ENCODE measurements around the gene KNTC1.
"Not testable (repeated sequence)": the region's sequence is repeated elsewhere in the genome, so short reads cannot be mapped to it uniquely, and the experiment has no call there.

Gene KNTC1

DNA sequence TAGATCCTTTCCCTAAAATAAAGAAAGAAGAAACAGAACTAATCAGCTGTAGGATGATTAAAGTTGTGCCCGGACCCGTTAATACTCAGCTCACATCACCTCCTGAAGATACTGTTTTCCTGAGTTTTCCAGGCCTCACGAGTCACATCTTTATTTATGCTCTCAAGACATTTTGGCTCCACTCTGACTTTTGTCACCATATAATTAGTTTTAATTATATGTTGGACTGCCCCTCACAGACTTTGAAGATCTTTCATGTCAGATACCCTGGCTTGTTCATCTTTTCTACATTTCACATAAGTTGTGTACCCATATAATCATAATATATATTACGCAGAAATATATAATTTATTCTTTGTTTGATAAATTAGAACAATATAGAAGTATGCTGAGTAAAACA, 88.7 kb downstream of the KNTC1 start:
- TF ChIP-seq POLR2AphosphoS5 (IDR thresholded peaks at IDR 0.05; ENCODE audit: low read depth, low read length) (no peak), SPI1 (IDR thresholded peaks at IDR 0.05; ENCODE audit: low read depth, low read length) (no peak), POU2F2 (IDR thresholded peaks at IDR 0.05; ENCODE audit: low read depth, low read length) (no peak), POLR2A (IDR thresholded peaks at IDR 0.05; ENCODE audit: low read depth, low read length) (no peak), TAF1 (IDR thresholded peaks at IDR 0.05; ENCODE audit: low read depth, low read length) (no peak)
- FAIRE-seq (no peak), DNase-seq (ENCODE audit: insufficient read length, low spot score) (no peak)

DNA sequence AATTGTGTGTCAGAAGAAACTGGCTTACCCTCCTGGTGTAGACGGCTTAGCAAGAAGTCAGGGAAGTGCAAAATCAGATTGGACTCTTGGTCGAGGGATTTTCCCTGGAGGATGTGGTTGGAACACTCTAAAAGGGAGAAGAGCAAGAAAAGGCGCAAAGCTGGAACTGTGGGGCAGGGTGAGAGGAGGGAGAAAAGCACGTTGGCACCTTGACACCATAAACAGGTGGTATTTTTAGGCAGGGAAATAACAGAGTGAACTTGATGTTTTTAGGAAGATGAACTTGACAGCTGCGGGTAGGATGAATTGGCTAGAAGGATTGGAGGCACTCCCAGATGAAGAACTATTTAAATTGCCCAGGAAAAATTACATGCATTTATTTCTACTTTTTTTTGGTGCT, 108.4 kb downstream of the KNTC1 start:
- no peak for TF ChIP-seq POLR2A (IDR thresholded peaks at IDR 0.05; ENCODE audit: low read depth, low read length)
- no peak for TF ChIP-seq POU2F2 (IDR thresholded peaks at IDR 0.05; ENCODE audit: low read depth, low read length)
- TF ChIP-seq POLR2AphosphoS5 (IDR thresholded peaks at IDR 0.05; ENCODE audit: low read depth, low read length): no peak
- TF ChIP-seq TAF1 (IDR thresholded peaks at IDR 0.05; ENCODE audit: low read depth, low read length): no peak
- TF ChIP-seq SPI1 (IDR thresholded peaks at IDR 0.05; ENCODE audit: low read depth, low read length): no peak
- no peak for TF ChIP-seq PAX5 (IDR thresholded peaks at IDR 0.05; ENCODE audit: insufficient read depth, low read length, severe bottlenecking)
- no peak for FAIRE-seq
- no peak for DNase-seq (ENCODE audit: insufficient read length, low spot score)

DNA sequence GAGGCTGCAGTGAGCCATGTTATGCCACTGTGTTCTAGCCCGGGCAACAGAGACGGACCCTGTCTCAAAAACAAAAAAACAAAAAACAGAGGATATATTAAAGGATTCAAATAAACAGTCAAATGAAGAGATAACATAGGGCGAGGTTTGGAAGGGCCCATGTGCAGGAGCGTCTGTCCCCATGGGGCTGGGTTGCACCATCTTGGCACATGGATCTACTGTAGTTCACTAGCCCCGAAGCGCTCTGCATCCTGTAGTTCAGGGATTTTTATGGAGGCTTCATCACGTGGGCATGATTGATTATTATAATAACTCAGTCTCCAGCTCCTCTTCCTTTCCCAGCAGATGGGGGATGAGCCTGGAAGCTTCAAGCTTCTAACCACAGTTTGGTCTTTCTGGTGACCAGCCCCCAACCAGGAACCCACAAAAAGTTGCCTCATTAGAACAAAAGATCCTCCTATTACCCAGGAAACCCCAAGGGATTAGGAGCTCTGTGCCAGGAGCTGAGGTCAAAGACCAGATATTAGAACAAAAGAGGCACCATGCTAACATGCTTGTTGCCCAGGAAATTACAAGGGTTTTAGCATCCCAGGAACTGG, 116.3 kb downstream of the KNTC1 start:
- TF ChIP-seq SPI1 (IDR thresholded peaks at IDR 0.05; ENCODE audit: low read depth, low read length) (no peak), TAF1 (IDR thresholded peaks at IDR 0.05; ENCODE audit: low read depth, low read length) (no peak), POU2F2 (IDR thresholded peaks at IDR 0.05; ENCODE audit: low read depth, low read length) (no peak), POLR2A (IDR thresholded peaks at IDR 0.05; ENCODE audit: low read depth, low read length) (no peak), PAX5 (IDR thresholded peaks at IDR 0.05; ENCODE audit: insufficient read depth, low read length, severe bottlenecking) (no peak), POLR2AphosphoS5 (IDR thresholded peaks at IDR 0.05; ENCODE audit: low read depth, low read length) (no peak)
- FAIRE-seq (no peak), DNase-seq (ENCODE audit: insufficient read length, low spot score) (no peak)

DNA sequence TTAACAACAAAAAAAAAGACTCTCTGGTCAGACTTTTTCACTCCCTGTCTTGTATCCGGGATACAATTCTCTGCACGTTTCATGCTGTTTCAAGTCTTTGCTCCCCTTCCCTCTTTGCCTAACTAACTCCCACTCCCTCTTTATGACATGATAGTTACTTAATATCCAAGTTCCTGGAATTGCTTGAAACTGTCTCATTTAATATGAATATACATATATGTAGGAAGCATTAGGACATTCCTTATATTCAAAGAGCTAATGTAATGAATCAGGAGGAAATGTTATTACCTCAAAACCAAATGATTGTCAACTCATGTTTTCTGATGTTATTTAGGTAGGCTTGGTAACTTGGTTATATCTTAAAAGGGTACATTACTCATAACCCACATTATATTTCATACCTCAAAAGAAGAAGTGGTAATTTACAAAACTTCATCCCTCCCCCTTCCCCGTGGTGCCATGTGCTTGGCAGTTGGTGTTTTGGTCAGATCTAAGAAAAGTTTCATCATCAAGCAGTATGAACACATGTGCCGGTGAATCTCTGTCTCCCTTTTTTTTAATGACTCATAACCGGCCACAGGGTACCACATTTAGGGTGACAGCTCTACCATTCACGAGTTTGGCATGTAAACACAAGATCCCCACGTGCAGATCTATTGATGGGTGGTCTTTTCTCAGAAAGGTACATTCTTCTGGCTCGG, 119.6 kb downstream of the KNTC1 start:
- DNase-seq (ENCODE audit: insufficient read length, low spot score) (no peak), FAIRE-seq (peak; percentile 84)
- TF ChIP-seq POLR2A (IDR thresholded peaks at IDR 0.05; ENCODE audit: low read depth, low read length): no peak
- no peak for TF ChIP-seq POLR2AphosphoS5 (IDR thresholded peaks at IDR 0.05; ENCODE audit: low read depth, low read length)
- TF ChIP-seq TAF1 (IDR thresholded peaks at IDR 0.05; ENCODE audit: low read depth, low read length): no peak
- peak; percentile 95 for TF ChIP-seq SPI1 (IDR thresholded peaks at IDR 0.05; ENCODE audit: low read depth, low read length)
- 0 out of 2 replicates have a peak, but pooled peaks have one; percentile 45 for TF ChIP-seq POU2F2 (IDR thresholded peaks at IDR 0.05; ENCODE audit: low read depth, low read length)
- TF ChIP-seq PAX5 (IDR thresholded peaks at IDR 0.05; ENCODE audit: insufficient read depth, low read length, severe bottlenecking): no peak

DNA sequence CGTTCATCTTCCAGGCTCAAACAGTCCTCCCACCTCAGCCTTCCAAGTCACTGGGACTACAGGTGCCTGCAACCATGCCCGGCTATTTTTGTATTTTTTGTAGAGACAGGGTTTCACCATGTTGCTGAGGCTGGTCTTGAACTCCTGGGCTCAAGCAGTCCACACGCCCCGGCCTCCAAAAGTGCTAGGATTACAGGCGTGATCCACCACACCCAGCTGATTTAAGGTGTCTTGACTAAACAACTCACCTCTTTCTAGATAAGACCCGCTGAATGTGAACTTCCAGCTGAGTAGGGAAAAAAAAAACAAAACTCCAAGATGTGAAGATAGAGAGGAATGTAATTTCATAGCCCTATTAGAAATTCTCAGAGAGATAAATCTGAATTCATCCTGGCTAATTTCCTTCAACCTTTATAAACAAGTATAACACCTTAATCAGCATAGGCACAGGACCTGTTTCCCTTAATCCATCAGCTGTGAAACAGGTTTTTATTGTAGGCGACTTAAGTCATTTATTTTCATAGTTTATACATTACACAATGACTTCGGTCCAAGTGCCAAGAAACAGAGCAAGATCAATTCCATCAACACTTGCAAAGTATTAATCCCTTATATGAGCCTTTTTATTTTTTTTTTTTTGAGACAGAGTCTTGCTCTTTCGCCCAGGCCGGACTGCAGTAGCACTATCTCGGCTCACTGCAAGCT, 124.6 kb downstream of the KNTC1 start:
- FAIRE-seq (no peak), DNase-seq (ENCODE audit: insufficient read length, low spot score) (no peak)
- TF ChIP-seq SPI1 (IDR thresholded peaks at IDR 0.05; ENCODE audit: low read depth, low read length): no peak

DNA sequence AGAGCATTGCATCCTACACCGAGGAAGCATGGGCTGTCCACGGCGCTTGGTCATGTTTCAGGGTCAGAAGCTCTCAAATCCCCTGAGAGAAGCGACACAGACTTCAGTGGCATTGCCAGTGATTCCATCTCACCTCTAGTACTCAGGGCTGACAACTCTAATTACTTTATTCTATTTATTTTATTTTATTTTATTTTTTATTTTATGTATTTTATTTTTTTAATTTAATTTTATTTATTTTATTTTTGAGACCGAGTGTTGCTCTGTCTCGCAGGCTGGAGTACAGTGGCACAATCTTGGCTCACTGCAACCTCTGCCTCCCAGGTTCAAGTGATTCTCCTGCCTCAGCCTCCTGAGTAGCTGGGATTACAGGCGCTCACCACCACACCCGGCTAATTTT, 126.2 kb downstream of the KNTC1 start:
- not testable (repeated sequence) for DNase-seq (ENCODE audit: insufficient read length, low spot score); FAIRE-seq

DNA sequence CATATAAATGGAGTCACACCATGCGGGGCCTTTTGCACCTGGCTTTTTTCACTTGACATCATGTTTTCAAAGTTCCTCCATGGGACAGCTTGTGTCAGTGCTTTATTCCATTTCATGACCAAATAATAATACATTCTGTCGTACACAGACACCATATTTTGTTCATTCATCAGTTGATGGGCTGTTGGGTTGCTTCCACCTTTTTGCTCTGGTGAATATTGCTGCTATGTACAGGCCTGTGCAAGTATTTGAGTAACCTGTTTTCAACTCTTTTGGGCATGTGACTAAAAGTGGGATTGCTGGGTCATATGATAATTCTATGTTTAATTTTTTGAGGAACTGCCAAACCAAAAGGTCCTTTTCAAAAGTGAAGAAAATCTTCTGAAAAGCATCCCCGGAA, 129.2 kb downstream of the KNTC1 start:
- no peak for FAIRE-seq
- DNase-seq (ENCODE audit: insufficient read length, low spot score): no peak
- TF ChIP-seq PAX5 (IDR thresholded peaks at IDR 0.05; ENCODE audit: insufficient read depth, low read length, severe bottlenecking) (no peak), TAF1 (IDR thresholded peaks at IDR 0.05; ENCODE audit: low read depth, low read length) (no peak), SPI1 (IDR thresholded peaks at IDR 0.05; ENCODE audit: low read depth, low read length) (no peak), POLR2AphosphoS5 (IDR thresholded peaks at IDR 0.05; ENCODE audit: low read depth, low read length) (no peak), POU2F2 (IDR thresholded peaks at IDR 0.05; ENCODE audit: low read depth, low read length) (no peak), POLR2A (IDR thresholded peaks at IDR 0.05; ENCODE audit: low read depth, low read length) (no peak)

DNA sequence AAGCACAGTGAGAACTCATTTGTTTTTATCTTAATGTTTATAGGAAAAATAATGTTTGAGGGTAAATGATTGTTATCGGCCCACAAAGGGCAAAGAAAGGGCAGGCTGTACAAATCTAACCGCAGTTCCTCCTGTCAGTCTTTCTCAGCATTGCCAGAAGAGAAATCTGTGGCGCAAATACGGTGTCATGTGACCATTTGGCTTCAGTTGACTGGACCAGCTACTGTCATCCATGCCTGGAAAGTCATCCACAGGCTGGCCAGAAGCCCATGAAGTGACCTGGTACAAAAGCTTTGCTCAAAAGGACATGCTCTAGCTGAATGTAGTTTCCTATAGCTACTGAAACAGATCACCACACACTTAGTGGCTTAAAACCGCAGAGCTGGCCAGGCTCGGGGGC, 132.5 kb downstream of the KNTC1 start:
- TF ChIP-seq POLR2A (IDR thresholded peaks at IDR 0.05; ENCODE audit: low read depth, low read length) (no peak), TAF1 (IDR thresholded peaks at IDR 0.05; ENCODE audit: low read depth, low read length) (no peak), PAX5 (IDR thresholded peaks at IDR 0.05; ENCODE audit: insufficient read depth, low read length, severe bottlenecking) (no peak), SPI1 (IDR thresholded peaks at IDR 0.05; ENCODE audit: low read depth, low read length) (no peak), POU2F2 (IDR thresholded peaks at IDR 0.05; ENCODE audit: low read depth, low read length) (no peak), POLR2AphosphoS5 (IDR thresholded peaks at IDR 0.05; ENCODE audit: low read depth, low read length) (no peak)
- FAIRE-seq (no peak), DNase-seq (ENCODE audit: insufficient read length, low spot score) (no peak)

DNA sequence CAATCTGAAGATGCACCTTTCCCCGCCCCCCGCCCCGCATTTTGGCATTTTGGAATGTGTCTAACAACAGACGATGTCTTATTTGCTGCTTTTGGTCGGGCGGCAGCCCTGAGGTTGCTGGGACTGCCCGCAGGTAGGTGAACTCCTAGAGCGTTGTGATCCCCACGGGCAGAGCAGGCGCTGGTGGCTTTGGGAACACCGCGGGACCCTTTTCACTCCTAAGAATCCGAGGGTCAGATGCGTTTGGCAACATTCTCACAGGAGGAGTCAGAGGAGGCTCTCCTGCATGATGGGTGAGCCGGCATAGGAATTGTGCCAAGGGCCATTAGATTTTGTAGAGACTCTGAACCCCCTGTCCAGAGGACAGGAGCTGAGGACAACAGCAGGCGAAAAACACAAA, 134.2 kb downstream of the KNTC1 start:
- TF ChIP-seq POLR2A (IDR thresholded peaks at IDR 0.05; ENCODE audit: low read depth, low read length) (no peak), POU2F2 (IDR thresholded peaks at IDR 0.05; ENCODE audit: low read depth, low read length) (no peak), TAF1 (IDR thresholded peaks at IDR 0.05; ENCODE audit: low read depth, low read length) (no peak), PAX5 (IDR thresholded peaks at IDR 0.05; ENCODE audit: insufficient read depth, low read length, severe bottlenecking) (no peak), SPI1 (IDR thresholded peaks at IDR 0.05; ENCODE audit: low read depth, low read length) (no peak), POLR2AphosphoS5 (IDR thresholded peaks at IDR 0.05; ENCODE audit: low read depth, low read length) (no peak)
- no peak for DNase-seq (ENCODE audit: insufficient read length, low spot score)
- no peak for FAIRE-seq

DNA sequence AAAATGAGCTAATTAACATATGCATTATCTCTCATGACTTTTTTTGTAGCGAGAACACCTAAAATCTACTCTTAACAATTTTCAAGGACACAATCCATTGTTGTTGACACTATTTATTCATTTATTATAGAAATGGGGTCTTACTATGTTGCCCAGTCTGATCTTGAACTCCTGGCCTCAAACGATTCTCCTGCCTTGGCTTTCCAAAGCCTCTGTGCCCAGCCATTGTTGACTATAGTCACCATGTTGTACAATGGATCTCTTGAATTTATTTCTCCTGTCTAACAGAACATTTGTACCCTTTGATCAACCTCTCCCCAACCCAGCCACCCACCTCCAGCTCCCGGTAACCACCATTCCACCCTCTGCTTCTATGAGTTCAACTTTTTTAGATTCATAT, 134.9 kb downstream of the KNTC1 start:
- FAIRE-seq (no peak), DNase-seq (ENCODE audit: insufficient read length, low spot score) (no peak)
- no peak for TF ChIP-seq PAX5 (IDR thresholded peaks at IDR 0.05; ENCODE audit: insufficient read depth, low read length, severe bottlenecking)
- TF ChIP-seq POU2F2 (IDR thresholded peaks at IDR 0.05; ENCODE audit: low read depth, low read length): no peak
- no peak for TF ChIP-seq POLR2AphosphoS5 (IDR thresholded peaks at IDR 0.05; ENCODE audit: low read depth, low read length)
- TF ChIP-seq SPI1 (IDR thresholded peaks at IDR 0.05; ENCODE audit: low read depth, low read length): no peak
- TF ChIP-seq POLR2A (IDR thresholded peaks at IDR 0.05; ENCODE audit: low read depth, low read length): no peak
- no peak for TF ChIP-seq TAF1 (IDR thresholded peaks at IDR 0.05; ENCODE audit: low read depth, low read length)

Measured in GM12891 (cell line).